Mammary epithelial cell (primary cell): ENCODE measurements around the gene CHST5.

Source experiments
- EZH2 ChIP-seq: IDR thresholded peaks from 2 replicates; pipeline ENCODE4 v1.6.1; 2012; ENCODE audit warnings: low read length, inconsistent platforms, borderline replicate concordance
- TF ChIP-seq, protein P1 (sequence below), 2 donors: IDR thresholded peaks in 1 of 2; conservative IDR thresholded peaks in 1 of 2; 2 replicates each; pipeline ENCODE4 v1.5.1; 2011 to 2012; ENCODE audit warnings: inconsistent platforms in 2 of 2, low read length in 2 of 2, mild to moderate bottlenecking in 2 of 2, control low read depth in 1 of 2, low read depth in 1 of 2; ENCODE audit not compliant: insufficient read depth in 1 of 2; ENCODE audit errors: extremely low read depth in 1 of 2

DNA sequence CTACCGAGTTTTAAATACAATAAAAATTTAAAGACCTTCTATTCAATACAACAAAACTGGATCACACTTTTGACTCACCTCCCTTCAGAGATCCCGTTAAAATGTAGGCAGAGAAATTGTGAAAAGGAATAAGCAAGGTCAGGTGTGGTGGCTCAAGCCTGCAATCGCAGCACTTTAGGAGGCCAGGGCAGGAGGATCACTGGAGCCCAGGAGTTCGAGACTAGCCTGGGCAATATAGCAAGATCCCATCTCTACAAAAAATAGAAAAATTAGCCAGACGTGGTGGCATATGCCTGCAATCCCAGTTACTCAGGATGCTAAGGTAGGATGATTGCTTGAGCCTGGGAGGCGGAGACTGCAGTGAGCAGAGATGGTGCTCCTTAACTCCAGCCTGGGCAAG, 16.7 kb downstream of the CHST5 start:
- TF ChIP-seq, protein P1, sequence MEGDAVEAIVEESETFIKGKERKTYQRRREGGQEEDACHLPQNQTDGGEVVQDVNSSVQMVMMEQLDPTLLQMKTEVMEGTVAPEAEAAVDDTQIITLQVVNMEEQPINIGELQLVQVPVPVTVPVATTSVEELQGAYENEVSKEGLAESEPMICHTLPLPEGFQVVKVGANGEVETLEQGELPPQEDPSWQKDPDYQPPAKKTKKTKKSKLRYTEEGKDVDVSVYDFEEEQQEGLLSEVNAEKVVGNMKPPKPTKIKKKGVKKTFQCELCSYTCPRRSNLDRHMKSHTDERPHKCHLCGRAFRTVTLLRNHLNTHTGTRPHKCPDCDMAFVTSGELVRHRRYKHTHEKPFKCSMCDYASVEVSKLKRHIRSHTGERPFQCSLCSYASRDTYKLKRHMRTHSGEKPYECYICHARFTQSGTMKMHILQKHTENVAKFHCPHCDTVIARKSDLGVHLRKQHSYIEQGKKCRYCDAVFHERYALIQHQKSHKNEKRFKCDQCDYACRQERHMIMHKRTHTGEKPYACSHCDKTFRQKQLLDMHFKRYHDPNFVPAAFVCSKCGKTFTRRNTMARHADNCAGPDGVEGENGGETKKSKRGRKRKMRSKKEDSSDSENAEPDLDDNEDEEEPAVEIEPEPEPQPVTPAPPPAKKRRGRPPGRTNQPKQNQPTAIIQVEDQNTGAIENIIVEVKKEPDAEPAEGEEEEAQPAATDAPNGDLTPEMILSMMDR (conservative IDR thresholded peaks at IDR 0.05 in 1 of 2, IDR thresholded peaks at IDR 0.05 in 1 of 2; ENCODE audit: extremely low read depth in 1 of 2, insufficient read depth in 1 of 2, low read depth in 1 of 2, low read length in 2 of 2) = no peak
- TF ChIP-seq EZH2 = no peak
